Mucosa of stomach (tissue), 1 donor: ENCODE data around the gene TAF10.

Experiments used
- H3K27me3 ChIP-seq: one replicate; pipeline ENCODE4 v1.7.0; 2013; ENCODE audit warnings: mild to moderate bottlenecking, low read length; ENCODE audit not compliant: control insufficient read depth, insufficient read depth
- H3K36me3 ChIP-seq: one replicate; pipeline ENCODE4 v1.7.0; 2013; ENCODE audit warnings: low read length; ENCODE audit not compliant: control insufficient read depth, insufficient read depth
- H3K4me1 ChIP-seq: one replicate; pipeline ENCODE4 v1.7.0; 2013; ENCODE audit warnings: mild to moderate bottlenecking, low read length; ENCODE audit not compliant: control insufficient read depth, insufficient read depth
- H3K4me3 ChIP-seq: one replicate; pipeline ENCODE4 v1.7.0; 2013; ENCODE audit warnings: low read length
- H3K9ac ChIP-seq: one replicate; pipeline ENCODE4 v1.7.0; 2013; ENCODE audit warnings: mild to moderate bottlenecking, low read length, moderate library complexity
- H3K9me3 ChIP-seq: one replicate; pipeline ENCODE4 v1.7.0; 2013; ENCODE audit warnings: mild to moderate bottlenecking, low read length, moderate library complexity; ENCODE audit not compliant: control insufficient read depth
- donor health status: Pancreatic carcinoma.

Gene TAF10

DNA sequence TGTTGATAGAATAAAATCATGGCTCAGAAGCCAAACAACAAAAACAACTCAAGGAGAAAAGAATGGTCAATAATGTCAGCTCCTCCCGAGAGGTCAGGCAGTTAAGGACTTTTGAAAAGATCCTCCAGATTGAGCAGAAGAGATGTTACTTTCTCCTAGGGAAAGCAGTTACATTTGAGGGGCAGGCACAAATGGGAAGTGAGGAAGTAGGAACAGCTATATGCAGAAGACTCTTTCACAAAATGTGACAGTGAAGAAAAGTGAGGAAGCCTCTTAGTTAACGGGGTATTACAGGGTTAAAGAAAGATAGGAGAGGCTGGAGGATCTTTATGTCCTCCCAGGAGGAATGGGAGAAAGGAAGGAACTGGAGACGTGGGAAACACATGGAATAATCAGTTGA lies 40.2 kb upstream of the TAF10 start:
- Histone ChIP-seq H3K9ac (no peak overlapping the region), H3K9me3 (no peaks in the 10 kb centered on the region), H3K27me3 (peaks cover 30% of the 10 kb centered on the region), H3K4me1 (peaks cover 7% of the 10 kb centered on the region), H3K4me3 (no peak overlapping the region), H3K36me3 (no peaks in the 10 kb centered on the region)

- H3K36me3 ChIP-seq: no peaks in the 10 kb centered on the region
- peaks cover 19% of the 10 kb centered on the region for H3K27me3 ChIP-seq
- no peak overlapping the region for H3K9ac ChIP-seq
- H3K9me3 ChIP-seq: no peaks in the 10 kb centered on the region
- peaks cover 14% of the 10 kb centered on the region for H3K4me1 ChIP-seq
- H3K4me3 ChIP-seq: no peak overlapping the region
These were observed 39.0 kb upstream of the TAF10 start for GRCh38 chr11:6650980-6651379.

DNA sequence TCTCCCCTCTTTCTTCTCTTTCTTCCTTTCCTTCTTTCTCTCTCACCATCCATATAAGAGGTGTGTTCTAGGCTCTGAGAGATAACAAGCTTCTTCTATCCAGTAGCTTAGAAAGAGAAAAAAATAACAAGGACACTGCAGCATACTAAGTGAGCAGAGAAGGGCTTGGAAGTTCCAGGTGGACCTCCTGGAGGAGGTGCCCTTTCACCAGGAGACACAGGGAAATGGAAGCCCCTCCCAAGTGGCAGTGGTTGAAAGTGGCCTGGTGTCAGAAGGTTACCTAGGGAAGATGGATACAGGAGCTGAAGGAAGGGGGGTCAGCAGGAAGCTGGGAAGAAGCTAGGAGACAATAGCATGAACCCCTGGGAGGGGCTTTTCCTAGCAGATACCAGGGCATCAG lies 38.1 kb upstream of the TAF10 start:
- peaks cover 14% of the 10 kb centered on the region for H3K4me1 ChIP-seq
- peaks cover 16% of the 10 kb centered on the region for H3K27me3 ChIP-seq
- no peaks in the 10 kb centered on the region for H3K9me3 ChIP-seq
- no peaks in the 10 kb centered on the region for H3K36me3 ChIP-seq
- no peak overlapping the region for H3K4me3 ChIP-seq
- no peak overlapping the region for H3K9ac ChIP-seq

GRCh38 chr11:6648501-6648900 lies 36.5 kb upstream of the TAF10 start:
- no peak overlapping the region for H3K4me3 ChIP-seq
- peaks cover 11% of the 10 kb centered on the region for H3K4me1 ChIP-seq
- no peak overlapping the region for H3K9ac ChIP-seq
- H3K27me3 ChIP-seq: peaks cover 3% of the 10 kb centered on the region
- no peaks in the 10 kb centered on the region for H3K36me3 ChIP-seq
- no peaks in the 10 kb centered on the region for H3K9me3 ChIP-seq

DNA sequence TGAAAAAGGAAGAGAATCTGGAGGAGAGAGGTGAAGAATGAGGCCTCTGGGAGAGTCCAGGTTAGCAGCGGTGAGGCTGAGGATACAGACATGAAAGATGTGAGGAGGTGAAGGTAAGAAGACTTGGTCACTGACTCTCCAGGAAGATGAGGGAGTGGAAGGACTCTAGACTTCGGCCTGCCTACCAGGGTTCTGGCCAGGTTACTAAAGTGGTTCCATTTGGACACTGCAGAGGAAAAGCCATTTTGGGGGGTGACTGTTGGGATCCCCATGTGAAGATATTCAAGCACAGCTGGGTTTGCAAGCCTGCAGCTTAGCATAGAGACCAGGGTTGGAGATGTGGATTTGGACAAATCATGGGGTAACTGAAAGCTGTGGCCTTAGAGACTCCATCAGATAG lies 35.8 kb upstream of the TAF10 start:
- H3K27me3 ChIP-seq: peaks cover 3% of the 10 kb centered on the region
- H3K4me1 ChIP-seq: peaks cover 11% of the 10 kb centered on the region
- no peak overlapping the region for H3K9ac ChIP-seq
- H3K9me3 ChIP-seq: no peaks in the 10 kb centered on the region
- H3K36me3 ChIP-seq: no peaks in the 10 kb centered on the region
- no peak overlapping the region for H3K4me3 ChIP-seq

DNA sequence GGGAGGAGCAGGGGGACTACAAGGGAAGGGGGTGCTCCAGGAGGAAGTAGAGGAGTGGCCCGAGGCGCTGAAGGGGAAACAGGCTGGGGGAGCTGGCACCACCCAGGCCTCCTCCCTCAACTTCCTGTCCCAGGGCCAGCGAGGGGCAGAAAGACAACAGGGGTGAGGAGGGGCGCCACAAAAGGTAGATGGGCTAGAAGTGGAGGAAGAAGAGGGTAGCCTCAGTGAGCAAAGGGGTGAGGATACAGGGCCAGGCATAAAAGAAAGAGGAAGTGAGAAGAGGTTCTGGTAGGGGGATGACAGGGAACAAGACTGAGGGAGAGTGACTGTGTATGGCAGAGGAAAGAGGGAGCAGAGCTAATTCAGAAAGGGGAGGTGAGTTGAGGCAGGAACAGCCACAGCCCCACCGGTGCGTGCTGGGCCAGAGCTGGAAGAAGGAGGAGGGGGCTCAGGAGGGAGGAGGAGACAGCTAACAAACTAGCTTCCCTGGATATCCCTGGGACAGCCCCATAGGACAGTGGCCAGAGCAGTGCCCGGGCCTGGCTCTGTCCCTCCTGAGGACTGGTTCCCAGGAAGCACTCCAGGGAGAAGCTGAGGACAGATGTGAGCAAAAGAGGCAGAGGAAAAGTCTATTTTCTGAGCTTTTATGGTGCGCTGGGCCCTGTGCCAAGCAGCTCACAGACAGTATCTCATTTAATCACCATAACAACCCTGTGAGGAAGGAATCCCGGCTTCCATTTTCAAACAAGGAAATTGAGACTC lies 35.1 kb upstream of the TAF10 start:
- Histone ChIP-seq H3K36me3 (no peaks in the 10 kb centered on the region), H3K4me1 (peaks cover 11% of the 10 kb centered on the region), H3K9me3 (no peaks in the 10 kb centered on the region), H3K4me3 (no peak overlapping the region), H3K27me3 (peaks cover 3% of the 10 kb centered on the region), H3K9ac (peak overlapping the region; percentile 16)

- peak overlapping the region; percentile 16 for H3K9ac ChIP-seq
- H3K9me3 ChIP-seq: no peaks in the 10 kb centered on the region
- H3K4me3 ChIP-seq: no peak overlapping the region
- no peaks in the 10 kb centered on the region for H3K36me3 ChIP-seq
- peaks cover 11% of the 10 kb centered on the region for H3K4me1 ChIP-seq
- peaks cover 2% of the 10 kb centered on the region for H3K27me3 ChIP-seq
These were observed 34.5 kb upstream of the TAF10 start for GRCh38 chr11:6646576-6646917.

DNA sequence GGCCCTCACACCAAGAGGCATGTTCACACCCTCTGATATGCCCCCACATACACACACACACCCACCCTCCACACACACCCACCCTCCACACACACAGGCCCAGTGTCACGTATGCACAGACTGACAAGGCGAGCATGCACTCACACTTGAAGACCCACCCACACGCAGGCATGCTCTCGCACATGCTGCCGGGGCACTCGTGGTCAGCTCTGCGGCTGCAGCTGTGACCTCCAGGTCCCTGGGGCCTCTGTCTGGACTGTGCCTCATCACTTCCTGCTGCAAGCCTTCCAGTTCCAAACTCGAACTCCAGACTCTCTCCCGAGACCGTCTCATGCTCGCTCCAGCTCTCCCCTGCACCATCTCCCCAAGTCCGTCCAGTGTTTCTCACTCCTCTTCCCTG lies 34.1 kb upstream of the TAF10 start:
- Histone ChIP-seq H3K27me3 (no peaks in the 10 kb centered on the region), H3K36me3 (no peaks in the 10 kb centered on the region), H3K9me3 (no peaks in the 10 kb centered on the region), H3K9ac (no peak overlapping the region), H3K4me1 (peaks cover 11% of the 10 kb centered on the region), H3K4me3 (no peak overlapping the region)

- Histone ChIP-seq H3K36me3 (no peaks in the 10 kb centered on the region), H3K9ac (no peak overlapping the region), H3K4me1 (peaks cover 19% of the 10 kb centered on the region), H3K9me3 (no peaks in the 10 kb centered on the region), H3K4me3 (no peak overlapping the region), H3K27me3 (no peaks in the 10 kb centered on the region)
These were observed 30.9 kb upstream of the TAF10 start for GRCh38 chr11:6642957-6643356.

GRCh38 chr11:6640985-6641701 lies 29.1 kb upstream of the TAF10 start:
- H3K4me3 ChIP-seq: no peak overlapping the region
- H3K9ac ChIP-seq: no peak overlapping the region
- H3K9me3 ChIP-seq: no peaks in the 10 kb centered on the region
- H3K36me3 ChIP-seq: no peaks in the 10 kb centered on the region
- no peaks in the 10 kb centered on the region for H3K27me3 ChIP-seq
- peaks cover 11% of the 10 kb centered on the region for H3K4me1 ChIP-seq

DNA sequence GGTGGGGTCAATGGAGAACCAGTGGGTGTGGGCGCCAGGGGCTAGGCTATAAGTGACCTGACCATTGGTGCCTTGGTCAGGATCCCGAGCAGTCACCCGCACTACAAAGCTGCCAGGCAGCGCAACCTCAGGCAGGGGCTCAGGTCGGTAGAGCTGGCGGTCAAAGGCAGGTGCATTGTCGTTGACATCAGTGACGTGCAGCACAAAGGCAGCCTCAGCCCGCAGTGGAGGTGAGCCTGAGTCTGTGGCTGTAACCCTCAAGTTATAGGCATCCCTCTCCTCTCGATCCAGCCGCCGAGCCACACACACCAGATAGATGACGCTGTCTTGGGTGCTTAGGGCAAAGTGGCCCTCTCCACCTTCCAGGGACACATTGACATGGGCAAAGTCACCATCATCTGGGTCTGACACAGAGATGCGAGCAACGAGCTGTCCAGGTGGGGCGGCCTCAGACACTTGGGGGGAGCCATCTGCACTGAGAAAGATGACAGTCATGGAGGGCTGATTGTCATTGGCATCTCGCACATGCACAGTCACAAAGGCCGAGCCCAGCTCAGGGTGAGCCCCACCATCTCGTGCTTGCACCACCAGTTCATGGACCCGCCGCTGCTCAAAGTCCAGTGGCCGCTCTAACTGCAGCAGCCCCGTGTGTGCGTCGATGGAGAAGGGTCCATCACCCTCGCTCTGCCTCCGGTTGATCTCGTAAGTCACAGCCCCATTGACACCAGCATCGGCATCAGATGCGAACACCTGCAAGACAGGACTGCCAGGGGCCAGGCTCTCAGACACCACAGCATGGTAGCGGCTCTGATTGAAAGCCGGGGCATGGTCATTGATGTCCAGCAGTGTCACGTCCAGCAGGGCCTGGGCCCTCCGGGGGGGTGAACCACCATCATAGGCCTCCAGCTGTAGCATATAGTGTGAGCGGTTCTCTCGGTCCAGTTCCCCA lies 28.3 kb upstream of the TAF10 start:
- peaks cover 19% of the 10 kb centered on the region for H3K4me1 ChIP-seq
- no peak overlapping the region for H3K9ac ChIP-seq
- H3K4me3 ChIP-seq: no peak overlapping the region
- no peaks in the 10 kb centered on the region for H3K9me3 ChIP-seq
- H3K36me3 ChIP-seq: no peaks in the 10 kb centered on the region
- no peaks in the 10 kb centered on the region for H3K27me3 ChIP-seq

DNA sequence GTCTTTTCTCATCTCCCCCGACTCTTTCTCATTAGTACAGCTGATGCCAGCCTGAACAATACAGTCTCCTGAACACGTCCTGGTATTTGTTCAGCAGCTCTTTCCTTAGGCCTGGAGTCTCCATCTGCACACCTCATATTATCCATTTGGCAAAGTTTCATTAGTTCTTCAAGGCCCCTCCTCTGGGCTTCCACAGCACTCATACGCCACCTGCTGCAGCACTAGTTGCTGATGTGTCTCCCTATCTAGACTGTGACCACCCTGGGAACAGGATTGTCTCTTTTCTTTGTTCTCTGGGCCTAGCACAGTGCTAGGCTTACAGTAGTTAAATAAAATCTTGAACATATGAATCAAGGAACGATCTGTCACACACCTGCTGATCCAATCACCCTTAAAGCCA lies 26.4 kb upstream of the TAF10 start:
- H3K4me3 ChIP-seq: no peak overlapping the region
- peaks cover 23% of the 10 kb centered on the region for H3K4me1 ChIP-seq
- H3K36me3 ChIP-seq: no peaks in the 10 kb centered on the region
- no peak overlapping the region for H3K9ac ChIP-seq
- no peaks in the 10 kb centered on the region for H3K27me3 ChIP-seq
- no peaks in the 10 kb centered on the region for H3K9me3 ChIP-seq
